Vagina (tissue), 2 donors: ENCODE data around the gene ATP8B3. TPM values are rescaled to one million over a fixed set of nuclear protein-coding genes. Genes with fewer than 3 reads are reported as not detected.

ENCODE experiments used
- DNase-seq, 2 donors: peaks; one replicate each; pipeline ENCODE4 v3.0.0-alpha.2; 2017; ENCODE audit errors: extremely low spot score in 2 of 2
- H3K27ac ChIP-seq: fragments of 200-600 bp; sonication (generic); one replicate; pipeline ENCODE4 v1.5.1; 2019
- H3K27me3 ChIP-seq: fragments of 200-600 bp; sonication (generic); one replicate; pipeline ENCODE4 v1.5.1; 2019
- H3K36me3 ChIP-seq, 2 donors: fragments of 200-600 bp; sonication (generic); one replicate each; pipeline ENCODE4 v1.5.1; 2017 to 2019
- H3K4me1 ChIP-seq: fragments of 200-600 bp; sonication (generic); one replicate; pipeline ENCODE4 v1.5.1; 2019
- H3K4me3 ChIP-seq, 2 donors: fragments of 200-600 bp; sonication (generic); 1 replicate in 1 of 2; 2 replicates in 1 of 2; pipeline ENCODE4 v1.5.1; 2016 to 2019
- H3K9me3 ChIP-seq: fragments of 200-600 bp; sonication (generic); one replicate; pipeline ENCODE4 v1.5.1; 2019
- CTCF ChIP-seq, 3 experiments: fragments of 450-650 bp in 2 of 3; fragments of 200-600 bp in 1 of 3; sonication (generic) in 1 of 3; IDR thresholded peaks; one replicate each; pipeline ENCODE4 v1.5.1; 2017 to 2019; ENCODE audit warnings: antibody characterized with exemption in 3 of 3, mild to moderate bottlenecking in 2 of 3, moderate library complexity in 2 of 3
- POLR2A ChIP-seq, 2 donors: fragments of 450-650 bp; IDR thresholded peaks; one replicate each; pipeline ENCODE4 v1.6.1; 2017; ENCODE audit warnings: antibody characterized with exemption in 2 of 2, mild to moderate bottlenecking in 2 of 2, moderate library complexity in 2 of 2
- POLR2AphosphoS5 ChIP-seq, 2 donors: sonication (generic); formaldehyde crosslinking; IDR thresholded peaks; one replicate each; pipeline ENCODE4 v1.9.0; 2017; ENCODE audit warnings: antibody characterized with exemption in 2 of 2, mild to moderate bottlenecking in 2 of 2, low read depth in 1 of 2; ENCODE audit not compliant: insufficient read depth in 1 of 2
- intact Hi-C: fragments of 100-400 bp; cut with DNase I; formaldehyde crosslinking; loops from one replicate; pipeline ENCODE4 v1.15.1; 2023
- total RNA-seq: library from RNA; depleted of rRNA; stranded (reverse); fragments of >200 nt; gene quantifications from one replicate; pipeline ENCODE4 v1.2.3, GENCODE V29; 2016

ATP8B3 gene
- 3.2 TPM for total RNA-seq

GRCh38 chr19:1811942-1812425 lies at the start of gene ATP8B3:
Gene ATP8B3 (minus strand): TSS chr19:1812276. CDS start chr19:1811736, 540 bp downstream.
- TF ChIP-seq POLR2AphosphoS5 (IDR thresholded peaks at IDR 0.05; ENCODE audit: insufficient read depth in 1 of 2, low read depth in 1 of 2), result no peak
- TF ChIP-seq POLR2A (IDR thresholded peaks at IDR 0.05), result no peak
- no peak for TF ChIP-seq CTCF (IDR thresholded peaks at IDR 0.05)
- DNase-seq, result no peak
- intact Hi-C loops, result no loop called here

GRCh38 chr19:1861599-1862031 lies 49.5 kb upstream of the ATP8B3 start:
- TF ChIP-seq POLR2A (IDR thresholded peaks at IDR 0.05) (no peak), CTCF (IDR thresholded peaks at IDR 0.05) (no peak), POLR2AphosphoS5 (IDR thresholded peaks at IDR 0.05; ENCODE audit: insufficient read depth in 1 of 2, low read depth in 1 of 2) (no peak)
- Histone ChIP-seq H3K9me3 (no peaks in the 10 kb centered on the region), H3K4me3 (peak overlapping the region; percentile 73 to 76), H3K36me3 (no peaks in the 10 kb centered on the region), H3K27ac (peak overlapping the region; percentile 21), H3K4me1 (peaks cover 69% of the 10 kb centered on the region), H3K27me3 (no peaks in the 10 kb centered on the region)
- no peak for DNase-seq
- intact Hi-C loops, result no loop called here

More at GRCh38 chr19:1811942-1812425, at the start of gene ATP8B3:
- Histone ChIP-seq H3K36me3 (peaks cover 0 to 26% of the 10 kb centered on the region in 2 donors), H3K27ac (peak within 1 kb of the TSS; percentile 86), H3K4me3 (peak within 1 kb of the TSS; percentile 50 to 52), H3K27me3 (no peaks in the 10 kb centered on the region), H3K4me1 (peaks cover 26% of the 10 kb centered on the region), H3K9me3 (no peaks in the 10 kb centered on the region)

GRCh38 chr19:1860821-1861598 lies 48.9 kb upstream of the ATP8B3 start:
- no peaks in the 10 kb centered on the region for H3K27me3 ChIP-seq
- DNase-seq, result no peak
- intact Hi-C loops, result no loop called here

GRCh38 chr19:1860042-1860775 lies 48.1 kb upstream of the ATP8B3 start:
- H3K27ac ChIP-seq, result no peak overlapping the region
- intact Hi-C loops, result no loop called here
- H3K9me3 ChIP-seq, result no peaks in the 10 kb centered on the region
- peaks cover 83% of the 10 kb centered on the region for H3K4me1 ChIP-seq
- peak overlapping the region in 1 of 2 donors; percentile 23 for H3K4me3 ChIP-seq
- no peak for DNase-seq
- H3K36me3 ChIP-seq, result no peaks in the 10 kb centered on the region
- TF ChIP-seq CTCF (IDR thresholded peaks at IDR 0.05) (no peak), POLR2A (IDR thresholded peaks at IDR 0.05) (no peak), POLR2AphosphoS5 (IDR thresholded peaks at IDR 0.05; ENCODE audit: insufficient read depth in 1 of 2, low read depth in 1 of 2) (no peak)
- H3K27me3 ChIP-seq, result no peaks in the 10 kb centered on the region

More at GRCh38 chr19:1860821-1861598, 48.9 kb upstream of the ATP8B3 start:
- Histone ChIP-seq H3K4me3 (peak overlapping the region in 1 of 2 donors; percentile 73), H3K27ac (no peak overlapping the region), H3K9me3 (no peaks in the 10 kb centered on the region), H3K36me3 (no peaks in the 10 kb centered on the region), H3K4me1 (peaks cover 75% of the 10 kb centered on the region)
- TF ChIP-seq POLR2AphosphoS5 (IDR thresholded peaks at IDR 0.05; ENCODE audit: insufficient read depth in 1 of 2, low read depth in 1 of 2) (no peak), POLR2A (IDR thresholded peaks at IDR 0.05) (no peak), CTCF (IDR thresholded peaks at IDR 0.05) (no peak)
